NCI-H446 (cell line): ENCODE results near the gene FAM171A1.

Experiments
- DNase-seq, 2 experiments: peaks; one replicate each; lab custom pipeline; 2025; lab: John Stamatoyannopoulos, UW

The FAM171A1 gene

GRCh38 chr10:15244635-15245197 is 126.4 kb downstream of the FAM171A1 start:
- no peak for DNase-seq

- peak in 1 of 2 experiments; percentile 53 for DNase-seq
Observed at GRCh38 chr10:15242261-15242840, 128.7 kb downstream of the FAM171A1 start.

DNA sequence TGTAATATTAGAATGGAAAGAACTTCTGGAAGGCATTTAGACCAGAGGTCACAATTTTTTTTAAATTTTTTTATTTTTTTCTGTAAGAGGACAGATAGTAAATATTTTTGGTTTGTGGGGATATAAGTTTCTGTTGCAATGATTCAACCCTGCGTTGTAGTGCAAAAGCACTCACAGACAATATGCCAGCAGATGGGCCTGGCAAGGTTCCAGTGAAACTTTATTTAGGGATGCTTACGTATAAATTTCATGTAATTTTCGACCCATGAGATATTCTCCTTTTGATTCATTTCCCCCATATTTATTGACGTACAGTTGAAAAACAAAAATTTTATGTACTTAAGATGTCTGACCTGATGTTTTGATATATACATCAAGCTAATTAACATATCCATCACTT is 129.8 kb downstream of the FAM171A1 start:
- DNase-seq = peak in 1 of 2 experiments; percentile 47

DNA sequence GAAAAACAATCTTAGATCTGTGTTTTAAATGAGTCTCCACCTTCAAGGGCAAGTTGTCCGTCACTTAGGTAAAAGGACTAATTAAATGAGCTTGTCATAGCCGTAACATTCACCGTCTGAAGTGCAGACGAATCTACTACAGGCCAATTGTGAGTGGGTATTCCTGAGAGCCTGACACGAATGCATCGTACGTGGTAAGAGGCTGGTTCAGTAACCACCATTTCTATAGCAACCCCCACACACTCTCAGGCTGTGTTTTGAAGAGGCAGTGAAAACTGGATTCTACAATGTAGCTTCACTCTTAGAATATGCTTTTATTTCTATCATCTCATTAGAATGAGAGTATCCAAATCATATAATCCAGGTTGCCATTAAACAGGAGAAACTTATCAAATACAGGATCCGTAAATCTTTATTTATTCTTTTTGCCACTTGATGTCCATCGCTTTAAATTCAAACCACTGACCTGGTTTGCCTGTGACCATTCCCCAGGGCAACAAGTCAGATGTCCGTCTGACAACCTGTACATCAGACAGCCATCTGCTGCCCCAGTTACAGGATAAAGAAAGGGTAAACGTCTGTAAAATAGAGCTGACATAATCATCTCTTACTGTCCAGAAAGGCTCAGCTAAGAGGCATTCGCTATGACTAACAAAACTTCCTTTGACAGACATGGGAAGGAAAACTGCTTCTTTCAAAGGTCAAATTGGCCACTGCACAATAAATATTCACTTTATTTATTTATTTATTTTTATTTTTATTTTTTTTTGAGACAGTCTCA is 132.3 kb downstream of the FAM171A1 start:
- DNase-seq = no peak

GRCh38 chr10:15237351-15237750 is 133.7 kb downstream of the FAM171A1 start:
- DNase-seq = no peak

GRCh38 chr10:15236340-15236739 is 134.7 kb downstream of the FAM171A1 start:
- no peak for DNase-seq

DNA sequence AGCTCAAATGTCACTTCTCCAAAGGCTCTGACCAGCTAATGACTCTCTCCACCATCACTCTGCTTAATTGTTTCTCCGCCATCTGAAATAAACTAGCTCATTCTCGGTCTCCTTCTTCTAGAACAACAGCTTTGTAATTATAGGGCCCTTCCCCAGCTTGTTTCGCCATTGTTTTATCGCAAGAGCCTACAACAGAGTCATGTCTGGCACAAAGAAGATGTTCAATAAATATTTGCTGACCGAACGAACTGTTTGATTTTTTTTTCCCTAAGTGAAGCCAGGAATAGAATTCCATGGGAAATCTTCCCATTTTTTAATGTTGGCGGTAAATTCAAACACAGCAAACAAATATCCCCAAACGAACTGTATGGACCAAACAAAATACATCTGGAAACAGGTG is 138.8 kb downstream of the FAM171A1 start:
- DNase-seq = no peak

DNA sequence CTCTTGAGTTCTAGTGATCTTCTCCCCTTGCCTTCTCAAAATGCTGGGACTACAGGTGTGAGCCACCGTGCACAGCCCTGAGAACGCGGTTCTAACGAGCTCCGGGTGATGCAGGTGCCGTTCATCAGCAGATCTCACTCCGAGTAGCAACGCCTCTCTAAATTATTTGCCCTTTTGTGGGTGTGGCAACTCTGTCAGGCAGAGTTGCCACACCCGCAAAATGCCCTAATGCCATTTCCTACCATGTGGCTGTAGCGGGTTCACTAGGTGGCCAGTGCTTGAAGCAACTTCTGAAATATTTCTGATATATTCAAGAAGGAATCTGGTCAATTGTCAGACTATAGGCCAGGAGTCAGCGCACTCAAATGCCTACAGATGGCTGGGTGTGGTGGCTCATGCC is 139.7 kb downstream of the FAM171A1 start:
- no peak for DNase-seq

DNA sequence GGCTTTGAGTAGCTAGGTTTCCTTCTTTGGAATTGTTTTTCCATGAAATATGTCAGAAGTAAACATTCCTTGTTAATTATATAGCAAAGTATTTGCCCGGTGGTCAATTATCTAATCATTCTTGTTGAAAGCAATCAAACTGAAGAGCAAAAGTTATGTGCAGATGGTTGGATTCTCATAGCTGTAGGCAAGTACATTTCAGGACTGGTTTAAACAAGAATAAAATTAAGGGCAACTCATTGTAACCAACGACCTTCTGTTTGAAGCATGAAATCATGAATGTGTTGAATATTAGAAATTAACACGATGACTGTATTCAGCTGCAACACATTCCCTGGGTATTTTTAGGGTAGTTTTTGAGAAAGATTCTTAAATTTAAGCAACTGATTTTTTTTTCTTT is 140.8 kb downstream of the FAM171A1 start:
- DNase-seq = no peak

GRCh38 chr10:15229268-15229667 is 141.8 kb downstream of the FAM171A1 start:
- no peak for DNase-seq

- DNase-seq = no peak
Observed at GRCh38 chr10:15228426-15228825, 142.7 kb downstream of the FAM171A1 start.

DNA sequence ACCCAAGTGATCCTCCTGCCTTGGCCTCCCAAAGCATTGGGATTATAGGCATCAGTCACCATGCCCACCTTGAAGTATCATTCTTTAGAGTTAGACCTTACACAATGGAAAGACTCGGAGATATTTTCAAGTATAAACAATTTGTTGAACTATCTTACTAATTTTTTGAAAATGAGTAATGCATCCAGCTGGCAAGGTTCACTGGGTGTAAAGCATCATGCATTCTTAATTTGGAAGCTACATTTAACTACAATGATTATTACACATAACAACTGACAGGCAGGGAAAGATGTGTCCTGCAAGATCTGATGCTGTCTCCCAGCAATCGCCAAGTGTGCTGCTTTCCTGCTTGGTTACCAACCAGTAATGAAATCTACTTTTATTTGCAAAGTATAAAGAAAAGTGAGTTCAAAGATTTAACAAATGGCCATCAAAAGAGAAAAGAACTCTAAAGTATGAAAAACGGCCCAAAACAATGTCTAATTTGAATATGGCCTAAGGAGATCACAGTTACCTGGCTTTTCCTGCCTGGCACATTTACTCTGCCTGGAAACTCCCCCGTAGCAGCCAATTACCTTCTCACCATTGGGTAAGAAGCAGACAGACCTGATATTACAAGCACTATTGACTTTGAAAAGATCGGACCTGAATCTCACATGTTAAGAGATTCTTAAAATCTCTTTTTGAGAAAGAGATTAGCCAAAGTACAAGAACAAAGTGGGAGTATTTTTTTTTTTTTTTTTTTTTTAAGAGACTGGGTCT is 143.3 kb downstream of the FAM171A1 start:
- DNase-seq = no peak

- no peak for DNase-seq
Observed at GRCh38 chr10:15225511-15225910, 145.6 kb downstream of the FAM171A1 start.

DNA sequence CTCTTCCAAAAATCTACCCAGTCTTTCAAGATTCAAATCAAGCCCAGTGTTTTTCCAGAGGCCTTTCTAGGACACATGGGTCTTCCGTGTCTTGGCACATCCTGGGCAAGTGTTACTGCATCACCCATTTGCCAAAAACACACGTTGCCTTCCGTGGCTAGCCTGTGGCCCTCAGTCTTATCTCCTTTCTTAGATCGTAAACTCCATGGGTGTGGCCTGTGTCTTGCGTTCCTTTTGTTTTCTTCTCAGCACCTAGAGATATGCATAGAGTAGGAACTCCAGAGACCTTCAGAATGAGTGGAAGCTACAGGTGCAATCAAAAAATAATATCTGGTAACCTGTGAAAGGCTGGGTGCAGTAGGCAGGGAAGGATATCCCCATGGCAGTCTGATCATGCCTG is 146.1 kb downstream of the FAM171A1 start:
- DNase-seq = no peak

GRCh38 chr10:15223174-15223573 is 147.9 kb downstream of the FAM171A1 start:
- DNase-seq = no peak

DNA sequence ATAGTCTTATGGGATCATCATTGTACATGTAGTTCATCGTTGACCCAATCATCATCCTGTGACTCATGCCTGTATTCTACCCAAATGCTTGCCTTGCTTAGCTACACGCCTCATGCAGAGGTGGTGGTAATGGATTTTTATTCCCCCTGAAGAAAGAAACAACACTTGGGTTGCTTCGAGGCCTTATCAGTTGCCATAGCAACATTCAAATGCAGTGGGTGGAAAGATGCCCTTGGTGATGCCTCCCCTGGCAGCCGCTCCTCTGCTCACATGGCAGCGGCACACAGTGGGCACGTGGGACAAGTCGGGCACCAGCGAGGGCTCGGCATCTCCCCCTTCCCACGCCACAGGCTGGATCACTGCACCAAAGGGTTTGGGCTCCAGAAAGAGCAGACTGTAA is 148.6 kb downstream of the FAM171A1 start:
- no peak for DNase-seq

DNA sequence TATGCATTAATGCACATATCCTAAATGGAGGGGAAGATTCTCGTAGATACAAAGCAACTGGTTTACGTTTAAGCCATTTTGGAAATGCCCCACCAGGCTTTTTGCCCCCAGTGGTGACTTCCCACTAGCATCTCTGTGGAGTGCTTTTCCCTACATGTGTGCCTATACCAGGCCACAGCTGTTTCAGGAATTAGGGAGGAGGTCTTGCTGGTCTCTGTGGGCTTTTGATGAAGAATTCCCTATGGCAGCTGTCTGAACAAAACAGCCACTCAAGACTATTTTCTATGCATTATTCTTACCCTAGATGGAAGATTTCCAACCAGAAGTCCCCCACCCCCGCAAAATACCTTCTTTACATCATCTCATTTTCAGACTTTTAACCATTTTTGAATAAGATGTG is 150.6 kb downstream of the FAM171A1 start:
- DNase-seq = no peak

DNA sequence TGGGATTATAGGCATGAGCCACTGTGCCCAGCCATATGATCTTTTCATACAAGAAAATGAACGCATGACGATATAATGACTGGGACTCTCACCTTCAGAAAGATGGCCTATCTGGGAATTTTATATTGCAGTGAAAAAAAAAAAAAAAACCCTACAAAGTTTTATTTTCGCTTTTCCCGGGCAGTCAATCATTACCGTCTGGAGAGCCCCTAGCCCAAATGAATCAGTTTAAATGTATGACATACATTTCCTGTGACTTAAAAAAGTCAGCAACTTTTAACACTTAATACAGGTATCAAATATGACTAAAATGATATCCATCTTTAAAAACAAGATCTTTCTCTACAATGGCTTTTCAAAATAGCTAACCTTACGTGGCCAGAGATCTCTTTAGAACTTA is 154.4 kb downstream of the FAM171A1 start:
- no peak for DNase-seq

DNA sequence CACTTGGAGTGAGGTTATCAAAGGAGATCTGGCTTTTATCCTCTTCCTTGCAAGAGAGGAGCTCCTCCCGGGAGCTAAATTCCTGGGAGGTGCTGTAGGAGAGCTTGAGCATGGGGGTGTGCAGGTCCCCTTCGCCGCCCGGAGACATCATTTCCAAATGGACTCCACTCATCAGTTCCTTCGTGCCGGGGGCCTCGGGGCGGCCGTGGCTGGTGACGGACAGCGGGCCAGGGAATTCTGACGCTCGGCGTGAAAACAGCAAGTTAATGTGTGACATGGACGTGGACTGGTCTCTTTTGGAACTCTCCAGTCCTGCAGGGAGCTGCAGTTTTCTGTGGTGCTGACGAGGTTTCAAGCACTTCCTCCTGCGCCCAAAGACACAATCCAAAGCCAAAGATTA is 156.9 kb downstream of the FAM171A1 start:
- DNase-seq = no peak

- DNase-seq = no peak
Observed at GRCh38 chr10:15213461-15213861, 157.6 kb downstream of the FAM171A1 start.

DNA sequence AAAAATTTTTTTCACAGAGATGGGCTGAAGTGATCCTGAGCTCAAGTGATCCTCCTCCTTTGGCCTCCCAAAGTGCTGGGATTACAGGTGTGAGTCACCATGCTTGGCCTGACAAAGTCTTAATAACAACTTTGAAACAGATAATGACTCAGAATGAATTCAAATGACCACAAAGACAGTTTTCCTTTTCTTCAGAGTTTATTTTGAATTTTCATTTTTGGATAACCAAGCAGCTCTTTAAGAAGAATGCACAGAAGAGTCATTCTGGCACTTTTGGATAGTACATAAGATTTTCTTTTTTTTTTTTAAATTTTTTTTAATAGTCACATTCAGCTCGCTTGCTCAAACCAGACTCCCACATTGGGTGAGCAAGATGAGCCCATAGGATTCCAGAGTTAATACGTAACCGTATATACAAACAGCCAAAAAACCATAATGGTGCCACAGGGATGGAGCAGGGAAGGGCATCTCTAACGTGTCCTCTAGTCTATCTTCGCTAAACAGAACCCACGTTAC is 159.6 kb downstream of the FAM171A1 start:
- no peak for DNase-seq

DNA sequence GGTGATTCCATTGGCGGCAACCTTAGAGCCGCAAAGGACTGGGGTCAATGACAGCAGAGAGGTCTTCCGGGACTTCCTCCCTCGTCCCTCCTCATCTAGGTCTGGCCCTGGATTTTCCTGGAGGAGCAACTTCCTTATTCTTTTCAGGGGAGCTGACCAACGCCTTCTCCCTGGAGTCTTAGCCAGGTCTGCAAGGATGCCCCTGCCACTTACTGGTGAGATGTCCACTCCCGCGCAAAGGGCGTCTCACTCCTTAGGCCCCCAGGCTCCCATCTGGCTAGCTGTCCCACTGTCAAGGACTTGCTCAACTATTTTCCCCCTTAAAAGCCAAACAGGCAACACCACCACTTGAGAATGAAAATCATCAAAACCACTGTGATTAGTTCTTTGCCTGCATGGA is 160.6 kb downstream of the FAM171A1 start:
- DNase-seq = no peak
